Adrenal gland (tissue), 12 donors: ENCODE measurements around the gene FZD7. TPM values are rescaled to one million over a fixed set of nuclear protein-coding genes. Genes with fewer than 3 reads are reported as not detected.
A peak's percentile ranks its signal among the peaks of the same experiment; 100 is the strongest.

Experiments used
- DNase-seq, 7 donors: peaks; one replicate each; pipeline ENCODE4 v3.0.0-alpha.2; 2019 to 2020
- H3K27ac ChIP-seq, 5 donors: fragments of 200-600 bp; sonication (generic) in 4 of 5; 1 replicate in 3 of 5; 2 replicates in 2 of 5; pipeline versions ENCODE4 v1.5.1 to v1.8.0; 2016 to 2020; ENCODE audit warnings: mild to moderate bottlenecking in 1 of 5
- H3K27me3 ChIP-seq: fragments of 200-600 bp; 2 replicates; pipeline ENCODE4 v1.8.0; 2021
- H3K36me3 ChIP-seq, 2 donors: fragments of 200-600 bp; replicated peaks in 1 of 2; 1 replicate in 1 of 2; 2 replicates in 1 of 2; pipeline versions ENCODE4 v1.5.1 to v1.8.0; 2018 to 2022
- H3K4me1 ChIP-seq, 2 donors: fragments of 200-600 bp; replicated peaks in 1 of 2; 1 replicate in 1 of 2; 2 replicates in 1 of 2; pipeline versions ENCODE4 v1.5.1 to v1.8.0; 2018 to 2021
- H3K4me3 ChIP-seq, 4 donors: fragments of 200-600 bp; sonication (generic) in 3 of 4; one replicate each; pipeline ENCODE4 v1.5.1; 2016 to 2018
- H3K9me3 ChIP-seq, 3 donors: fragments of 200-600 bp; sonication (generic) in 1 of 3; replicated peaks in 1 of 3; 1 replicate in 2 of 3; 2 replicates in 1 of 3; pipeline versions ENCODE4 v1.5.1 to v1.8.0; 2016 to 2021
- POLR2A ChIP-seq, 2 donors: fragments of 450-650 bp; IDR thresholded peaks; one replicate each; pipeline ENCODE4 v1.6.1; 2017; ENCODE audit warnings: antibody characterized with exemption in 2 of 2, mild to moderate bottlenecking in 2 of 2, moderate library complexity in 1 of 2
- WGBS, 4 donors: extraction: QIAGEN DNeasy Blood & Tissue Kit in 2 of 4; methylation state at CpG; one replicate each; pipeline versions ENCODE4 v1.1.5 to v1.1.7; 2013 to 2017; 5-methylcytosine and 5-hydroxymethylcytosine counted together
- intact Hi-C, 2 donors: fragments of 100-400 bp; cut with DNase I; formaldehyde crosslinking; loops; one replicate each; pipeline versions ENCODE4 v1.14.1 to v1.15.0; 2022 to 2023
- polyA plus RNA-seq, 3 donors: library from polyadenylated mRNA; stranded (reverse); fragments of 200-250 nt in 2 of 3; fragments of 350-450 nt in 1 of 3; fragmentation: Illumina TruSeq in 1 of 3; extraction: RNeasy Lipid Tissue Mini Kit (QIAGEN cat#74804) in 1 of 3; gene quantifications; one replicate each; pipeline ENCODE4 v1.2.3, GENCODE V29; 2013 to 2014
- total RNA-seq, 9 donors: library from RNA; depleted of rRNA in 4 of 9; stranded (reverse); fragments of >200 nt in 4 of 9; fragments of 120-200 nt in 1 of 9; fragmentation: NEBNext Ultra II Directional in 1 of 9; extraction: Animal tissue kit (Norgen Biotek cat#: 25700) in 1 of 9; gene quantifications; one replicate each; pipeline versions ENCODE4 v1.1.0 to v1.2.4, GENCODE V29; 2013 to 2023
- TF ChIP-seq, protein P1 (sequence below), 6 experiments: fragments of 450-650 bp in 4 of 6; fragments of 200-600 bp in 2 of 6; sonication (generic) in 1 of 6; IDR thresholded peaks; 1 replicate in 5 of 6; 2 replicates in 1 of 6; pipeline versions ENCODE4 v1.5.1 to v1.8.0; 2016 to 2021; ENCODE audit warnings: antibody characterized with exemption in 6 of 6, mild to moderate bottlenecking in 2 of 6, moderate library complexity in 1 of 6
- donor health status: healthy with polysubstance abuse.
- donor health status: Bipolar disorder and iron deficiency.
- donor health status: DM: yes; HTN: yes; CAD: no.
- donor health status: DM: no; HTN: no; CAD: no.
- donor health status: DM: no; HTN: no; CAD: no.
- donor health status: DM: yes; HTN: yes; CAD: no.

The FZD7 gene
- total and polyA plus RNA-seq, 12 donors = 1.2 to 7.1 (median 3.0) TPM

DNA sequence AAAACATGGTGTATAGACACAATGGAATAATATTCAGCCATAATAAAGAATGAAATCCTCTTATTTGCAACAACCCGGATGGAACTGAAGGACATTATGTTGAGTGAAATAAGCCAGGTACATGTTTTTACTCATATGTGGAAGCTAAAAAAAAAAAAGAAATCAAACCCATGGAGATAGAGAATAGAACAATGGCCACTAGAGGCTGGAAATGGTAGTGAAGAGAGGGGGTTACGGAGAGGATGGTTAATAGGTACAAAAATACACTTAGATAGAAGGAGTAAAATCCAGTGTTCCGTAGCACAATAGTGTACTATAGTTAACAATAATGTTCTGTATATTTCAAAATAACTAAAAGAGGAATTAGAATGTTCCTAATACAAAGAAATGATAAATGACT is 26.6 kb downstream of the FZD7 start:
- Histone ChIP-seq H3K4me3 (no peak overlapping the region), H3K27ac (no peak overlapping the region), H3K4me1 (no peaks in the 10 kb centered on the region), H3K9me3 (no peaks in the 10 kb centered on the region), H3K27me3 (peaks cover 4% of the 10 kb centered on the region), H3K36me3 (no peaks in the 10 kb centered on the region)
- TF ChIP-seq, protein P1, sequence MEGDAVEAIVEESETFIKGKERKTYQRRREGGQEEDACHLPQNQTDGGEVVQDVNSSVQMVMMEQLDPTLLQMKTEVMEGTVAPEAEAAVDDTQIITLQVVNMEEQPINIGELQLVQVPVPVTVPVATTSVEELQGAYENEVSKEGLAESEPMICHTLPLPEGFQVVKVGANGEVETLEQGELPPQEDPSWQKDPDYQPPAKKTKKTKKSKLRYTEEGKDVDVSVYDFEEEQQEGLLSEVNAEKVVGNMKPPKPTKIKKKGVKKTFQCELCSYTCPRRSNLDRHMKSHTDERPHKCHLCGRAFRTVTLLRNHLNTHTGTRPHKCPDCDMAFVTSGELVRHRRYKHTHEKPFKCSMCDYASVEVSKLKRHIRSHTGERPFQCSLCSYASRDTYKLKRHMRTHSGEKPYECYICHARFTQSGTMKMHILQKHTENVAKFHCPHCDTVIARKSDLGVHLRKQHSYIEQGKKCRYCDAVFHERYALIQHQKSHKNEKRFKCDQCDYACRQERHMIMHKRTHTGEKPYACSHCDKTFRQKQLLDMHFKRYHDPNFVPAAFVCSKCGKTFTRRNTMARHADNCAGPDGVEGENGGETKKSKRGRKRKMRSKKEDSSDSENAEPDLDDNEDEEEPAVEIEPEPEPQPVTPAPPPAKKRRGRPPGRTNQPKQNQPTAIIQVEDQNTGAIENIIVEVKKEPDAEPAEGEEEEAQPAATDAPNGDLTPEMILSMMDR (IDR thresholded peaks at IDR 0.05) = peak in 2 of 6 experiments; percentile 10 to 24
- TF ChIP-seq POLR2A (IDR thresholded peaks at IDR 0.05) = no peak
- intact Hi-C loops = no loop called here
- 82 to 84% (median 83%) methylated on average over 3 of the region's 3 CpGs for WGBS, 4 donors
- DNase-seq = no peak

DNA sequence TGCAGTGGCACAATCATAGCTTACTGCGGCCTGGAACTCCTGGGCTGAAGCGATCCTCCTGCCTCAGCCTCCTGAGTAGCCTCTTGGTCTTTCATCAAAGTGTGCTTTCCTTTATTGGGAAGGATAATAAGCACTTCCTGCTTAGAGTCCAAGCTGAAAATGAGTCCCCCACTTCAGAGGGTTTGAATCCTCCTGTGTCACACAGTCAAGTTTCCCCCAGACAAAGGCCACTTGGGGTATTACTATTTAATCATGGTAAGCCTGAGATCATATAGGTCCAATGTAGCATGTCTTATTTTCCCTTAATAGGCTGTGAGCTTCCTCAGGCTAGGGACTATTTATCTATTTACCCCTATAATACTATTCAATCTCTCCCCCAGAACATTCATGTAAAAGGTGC is 28.0 kb downstream of the FZD7 start:
- Histone ChIP-seq H3K36me3 (no peaks in the 10 kb centered on the region), H3K4me3 (no peak overlapping the region), H3K9me3 (no peaks in the 10 kb centered on the region), H3K27me3 (no peaks in the 10 kb centered on the region), H3K4me1 (no peaks in the 10 kb centered on the region), H3K27ac (no peak overlapping the region)
- intact Hi-C loops = no loop called here
- no peak for DNase-seq
- no peak for TF ChIP-seq POLR2A (IDR thresholded peaks at IDR 0.05)
- TF ChIP-seq, protein P1 (IDR thresholded peaks at IDR 0.05) = no peak
- WGBS, 4 donors = 86 to 95% (median 92%) methylated on average over 2 of the region's 2 CpGs

DNA sequence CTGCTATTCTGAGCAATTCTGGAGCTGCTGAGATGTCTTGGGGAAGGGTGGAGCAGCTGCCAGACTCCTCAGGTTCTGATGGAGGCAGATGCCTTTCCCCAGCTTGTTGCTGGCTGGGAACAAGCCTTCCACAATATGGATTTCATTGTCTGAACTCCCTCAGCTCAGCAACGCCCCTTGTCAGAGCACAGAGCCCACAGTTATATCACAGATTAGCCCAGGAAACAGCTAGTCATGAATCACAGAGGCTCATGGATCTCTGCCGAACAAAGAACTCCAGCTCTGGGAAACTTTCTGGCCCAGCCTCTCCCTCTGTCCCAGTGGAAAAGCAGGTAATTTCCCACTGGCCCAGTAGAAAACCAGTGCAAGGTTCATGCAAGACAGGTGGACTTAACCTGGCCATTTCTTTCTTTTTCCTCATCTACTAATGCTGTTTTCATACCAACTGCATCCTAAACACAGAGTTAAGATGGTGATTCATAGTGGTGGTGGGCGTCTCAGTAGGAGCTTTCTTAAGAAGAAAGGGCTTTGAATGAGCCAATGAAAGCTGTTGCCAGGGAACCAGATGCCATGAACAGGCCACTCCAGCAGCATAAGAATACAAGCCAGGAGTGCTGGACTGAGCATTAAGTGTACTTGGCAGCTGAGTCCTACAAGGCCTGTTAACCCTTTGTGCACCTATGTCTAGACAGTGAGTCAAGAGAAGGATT is 30.7 kb downstream of the FZD7 start:
- H3K4me1 ChIP-seq = no peaks in the 10 kb centered on the region
- no peaks in the 10 kb centered on the region for H3K27me3 ChIP-seq
- no peak for DNase-seq
- H3K27ac ChIP-seq = no peak overlapping the region
- H3K4me3 ChIP-seq = no peak overlapping the region
- WGBS, 4 donors = 23 to 39% (median 34%) methylated on average over 3 of the region's 3 CpGs
- H3K9me3 ChIP-seq = no peaks in the 10 kb centered on the region
- intact Hi-C loops = no loop called here
- no peak for TF ChIP-seq POLR2A (IDR thresholded peaks at IDR 0.05)
- TF ChIP-seq, protein P1 (IDR thresholded peaks at IDR 0.05) = no peak
- H3K36me3 ChIP-seq = no peaks in the 10 kb centered on the region

DNA sequence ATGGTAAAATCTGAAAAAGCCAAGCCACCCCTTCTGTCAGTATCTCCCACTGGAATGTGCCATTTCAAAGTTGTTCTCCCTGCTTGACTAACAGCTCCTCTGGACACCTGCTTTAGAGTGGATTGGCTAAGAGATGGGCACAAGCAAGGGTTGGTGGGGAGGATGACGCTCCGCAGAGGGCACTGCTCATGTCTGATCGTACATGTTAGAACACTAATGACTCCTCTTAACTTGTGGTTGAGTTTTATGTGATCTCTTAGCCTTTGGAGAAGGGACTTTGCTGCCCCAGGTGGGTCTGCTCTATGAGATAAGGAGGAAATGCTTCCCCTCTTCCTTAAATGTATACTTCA is 31.2 kb downstream of the FZD7 start:
- Histone ChIP-seq H3K4me3 (no peak overlapping the region), H3K4me1 (no peaks in the 10 kb centered on the region), H3K36me3 (no peaks in the 10 kb centered on the region), H3K9me3 (no peaks in the 10 kb centered on the region), H3K27me3 (no peaks in the 10 kb centered on the region), H3K27ac (no peak overlapping the region)
- intact Hi-C loops = no loop called here
- DNase-seq = no peak
- TF ChIP-seq, protein P1 (IDR thresholded peaks at IDR 0.05) = no peak
- no peak for TF ChIP-seq POLR2A (IDR thresholded peaks at IDR 0.05)
- WGBS, 4 donors = 89 to 100% (median 92%) methylated on average over 3 of the region's 3 CpGs
